H1 (cell line): ENCODE data around the gene FHAD1. TPM values are rescaled to one million over a fixed set of nuclear protein-coding genes. Genes with fewer than 3 reads are reported as not detected.
"Not testable (repeated sequence)": the region's sequence is repeated elsewhere in the genome, so short reads cannot be mapped to it uniquely, and the experiment has no call there.

Experiments used
- CTCF ChIA-PET: fragments of 300-600 bp; sonication (Branson Sonifier 250); formaldehyde crosslinking; loops from one replicate; lab custom pipeline; 2021; ENCODE audit not compliant: partially characterized antibody; lab: Charles Lee
- POLR2A ChIA-PET: fragments of 300-600 bp; sonication (Branson Sonifier 250); formaldehyde crosslinking; loops from one replicate; lab custom pipeline; 2021; ENCODE audit warnings: inconsistent platforms; ENCODE audit not compliant: partially characterized antibody; lab: Charles Lee
- DNase-seq, 2 experiments: peaks; one replicate each; pipeline versions ENCODE4 v3.0.0 to v3.0.0-alpha.2; 2010 to 2022; ENCODE audit warnings: low spot score in 2 of 2, low read depth in 1 of 2, mixed read lengths in 1 of 2
- FAIRE-seq: peaks from 2 replicates; lab custom pipeline; 2011; peaks lifted over from hg19 to GRCh38; lab: Jason Lieb, UNC
- H2AFZ ChIP-seq: 2 replicates; pipeline ENCODE4 v1.8.1; 2012; ENCODE audit warnings: low read length, inconsistent platforms
- H2AK5ac ChIP-seq: 2 replicates; pipeline ENCODE4 v1.6.1; 2013; ENCODE audit warnings: low read depth, low read length
- H2BK120ac ChIP-seq: replicated peaks from 2 replicates; pipeline ENCODE3; 2013; ENCODE audit warnings: low read depth, low read length, inconsistent platforms
- H2BK12ac ChIP-seq: 2 replicates; pipeline ENCODE4 v1.6.1; 2013; ENCODE audit warnings: low read depth, low read length
- H2BK15ac ChIP-seq: 2 replicates; pipeline ENCODE4 v1.6.1; 2013; ENCODE audit warnings: low read length
- H2BK20ac ChIP-seq: 2 replicates; pipeline ENCODE4 v1.6.1; 2013; ENCODE audit warnings: low read length
- H2BK5ac ChIP-seq: 2 replicates; pipeline ENCODE4 v1.6.1; 2013; ENCODE audit warnings: low read depth, low read length
- H3K14ac ChIP-seq: 2 replicates; pipeline ENCODE4 v1.6.1; 2013; ENCODE audit warnings: inconsistent platforms; ENCODE audit not compliant: insufficient read length
- H3K18ac ChIP-seq: 2 replicates; pipeline ENCODE4 v1.6.1; 2013; ENCODE audit warnings: low read length; ENCODE audit errors: extremely low read depth
- H3K23ac ChIP-seq: 2 replicates; pipeline ENCODE4 v1.6.1; 2013; ENCODE audit warnings: inconsistent platforms; ENCODE audit not compliant: insufficient read length
- H3K23me2 ChIP-seq: 2 replicates; pipeline ENCODE4 v1.6.1; 2013; ENCODE audit warnings: low read depth, low read length
- H3K27ac ChIP-seq: 2 replicates; pipeline ENCODE4 v1.6.1; 2011; ENCODE audit warnings: low read depth, low read length, inconsistent platforms
- H3K27me3 ChIP-seq, 4 experiments: replicated peaks in 1 of 4; 1 replicate in 1 of 4; 2 replicates in 3 of 4; pipeline versions ENCODE4 v1.6.1 to v1.8.1; 2011 to 2013; ENCODE audit warnings: low read length in 3 of 4, mild to moderate bottlenecking in 3 of 4, inconsistent platforms in 2 of 4, mixed read lengths in 2 of 4, moderate library complexity in 1 of 4; ENCODE audit not compliant: control insufficient read depth in 3 of 4, insufficient read depth in 3 of 4; ENCODE audit errors: extremely low read depth in 1 of 4
- H3K36me3 ChIP-seq, 4 experiments: 2 replicates each; pipeline versions ENCODE4 v1.6.1 to v1.8.1; 2011 to 2013; ENCODE audit warnings: mild to moderate bottlenecking in 4 of 4, low read length in 3 of 4, moderate library complexity in 2 of 4, control low read depth in 1 of 4, inconsistent platforms in 1 of 4; ENCODE audit not compliant: insufficient read depth in 4 of 4, control insufficient read depth in 2 of 4
- H3K4ac ChIP-seq: replicated peaks from 2 replicates; pipeline ENCODE3; 2013; ENCODE audit warnings: low read length, low read depth, mixed read lengths, inconsistent platforms; ENCODE audit not compliant: insufficient read length
- H3K4me1 ChIP-seq, 4 experiments: replicated peaks in 1 of 4; 1 replicate in 1 of 4; 2 replicates in 3 of 4; pipeline versions ENCODE4 v1.6.1 to v1.8.1; 2011 to 2013; ENCODE audit warnings: low read length in 3 of 4, inconsistent platforms in 2 of 4, mixed read lengths in 1 of 4; ENCODE audit not compliant: insufficient read depth in 4 of 4, control insufficient read depth in 3 of 4
- H3K4me2 ChIP-seq, 2 experiments: 2 replicates each; pipeline versions ENCODE4 v1.6.1 to v1.8.1; 2011 to 2013; ENCODE audit warnings: low read depth in 2 of 2, low read length in 2 of 2, control low read depth in 1 of 2, inconsistent platforms in 1 of 2, mild to moderate bottlenecking in 1 of 2; ENCODE audit not compliant: insufficient read depth in 1 of 2
- H3K4me3 ChIP-seq, 4 experiments: fragments of 200-600, 300-600 bp in 1 of 4; sonication (generic), shearing (Covaris generic), sonication (Bioruptor Twin) in 1 of 4; 2 replicates each; pipeline versions ENCODE4 v1.5.1 to v1.8.1; 2011 to 2016; ENCODE audit warnings: low read length in 4 of 4, low read depth in 3 of 4, control low read depth in 2 of 4, inconsistent platforms in 2 of 4, mild to moderate bottlenecking in 2 of 4, mixed read lengths in 1 of 4, moderate library complexity in 1 of 4; ENCODE audit not compliant: insufficient read depth in 2 of 4; ENCODE audit errors: extremely low read depth in 1 of 4
- H3K56ac ChIP-seq: replicated peaks from 2 replicates; pipeline ENCODE3; 2013; ENCODE audit warnings: low read depth, mild to moderate bottlenecking, mixed read lengths, low read length, inconsistent platforms; ENCODE audit not compliant: insufficient read length
- H3K79me1 ChIP-seq: 2 replicates; pipeline ENCODE4 v1.6.1; 2013; ENCODE audit warnings: low read depth, low read length, control low read depth
- H3K79me2 ChIP-seq, 2 experiments: 2 replicates each; pipeline versions ENCODE4 v1.6.1 to v1.8.1; 2012 to 2013; ENCODE audit warnings: low read length in 2 of 2, mild to moderate bottlenecking in 2 of 2, inconsistent platforms in 1 of 2; ENCODE audit not compliant: insufficient read depth in 2 of 2, control insufficient read depth in 1 of 2
- H3K9ac ChIP-seq, 4 experiments: replicated peaks in 1 of 4; 1 replicate in 1 of 4; 2 replicates in 3 of 4; pipeline versions ENCODE4 v1.6.1 to v1.8.1; 2011 to 2013; ENCODE audit warnings: low read depth in 3 of 4, low read length in 3 of 4, control low read depth in 2 of 4, mild to moderate bottlenecking in 2 of 4, moderate library complexity in 2 of 4, inconsistent platforms in 1 of 4; ENCODE audit errors: extremely low read depth in 1 of 4
- H3K9me3 ChIP-seq, 2 experiments: 2 replicates each; pipeline versions ENCODE4 v1.6.1 to v1.8.1; 2012 to 2013; ENCODE audit warnings: mild to moderate bottlenecking in 2 of 2, moderate library complexity in 2 of 2, control low read depth in 1 of 2, inconsistent platforms in 1 of 2, low read depth in 1 of 2, low read length in 1 of 2, mixed read lengths in 1 of 2; ENCODE audit not compliant: insufficient read depth in 2 of 2
- H4K20me1 ChIP-seq, 2 experiments: replicated peaks in 1 of 2; 2 replicates each; pipeline versions ENCODE3 to v1.8.1; 2011 to 2013; ENCODE audit warnings: inconsistent platforms in 2 of 2, low read length in 2 of 2, mild to moderate bottlenecking in 1 of 2; ENCODE audit not compliant: insufficient read depth in 2 of 2, control insufficient read depth in 1 of 2
- H4K5ac ChIP-seq: 2 replicates; pipeline ENCODE4 v1.6.1; 2013; ENCODE audit warnings: low read length, low read depth, mixed read lengths, inconsistent platforms; ENCODE audit not compliant: insufficient read length
- H4K8ac ChIP-seq: 2 replicates; pipeline ENCODE4 v1.8.0; 2013; ENCODE audit warnings: mild to moderate bottlenecking, moderate library complexity, low read length, inconsistent platforms; ENCODE audit not compliant: insufficient read depth; ENCODE audit errors: extremely low read depth
- H4K91ac ChIP-seq: replicated peaks from 2 replicates; pipeline ENCODE3; 2013; ENCODE audit warnings: low read length, mixed read lengths, inconsistent platforms; ENCODE audit not compliant: insufficient read length
- WGBS, 2 experiments: shearing (Covaris generic) in 1 of 2; methylation state at CpG; one replicate each; pipeline versions ENCODE4 v1.1.6 to v1.1.7; 2013 to 2015; ENCODE audit warnings: low lambda C conversion rate in 2 of 2, mixed read lengths in 2 of 2, inconsistent platforms in 1 of 2, low coverage in 1 of 2, missing lambda C conversion rate in 1 of 2; ENCODE audit not compliant: insufficient replicate concordance in 2 of 2, insufficient coverage in 1 of 2, insufficient read length in 1 of 2; ENCODE audit errors: extremely low coverage in 1 of 2, missing lambda C conversion rate in 1 of 2; 5-methylcytosine and 5-hydroxymethylcytosine counted together
- polyA plus RNA-seq, 7 experiments: library from polyadenylated mRNA; depleted of rRNA in 3 of 7; stranded (reverse) in 5 of 7; unstranded in 2 of 7; fragments of >200 nt in 5 of 7; fragments of 200-250 nt in 2 of 7; gene quantifications; 1 replicate in 5 of 7; 2 replicates in 1 of 7; 4 replicates in 1 of 7; pipeline versions ENCODE4 v1.2.1 to v1.2.3, GENCODE V29; 2011 to 2013; ENCODE audit warnings: missing spikeins in 2 of 7, mixed read lengths in 2 of 7
- total RNA-seq: library from RNA; stranded (reverse); fragmentation: NEBNext Ultra II Directional; extraction: Animal tissue kit (Norgen Biotek cat#: 25700); gene quantifications from 2 replicates; pipeline ENCODE4 v1.2.1, GENCODE V29; 2021

Gene FHAD1
- total and polyA plus RNA-seq, 2 of the 8 experiments (the other 6 are each of a cell fraction or from before 2014, with no cell fraction given) = 0.39 to 0.69 TPM

GRCh38 chr1:15306352-15306751 is 59.3 kb downstream of the FHAD1 start:
- POLR2A ChIA-PET, H3K4ac ChIP-seq, H3K27me3 ChIP-seq, H2BK15ac ChIP-seq, H2BK120ac ChIP-seq, H3K23ac ChIP-seq, H2BK20ac ChIP-seq, FAIRE-seq, H3K9me3 ChIP-seq, H4K91ac ChIP-seq, H3K4me3 ChIP-seq, H3K79me1 ChIP-seq, H2BK5ac ChIP-seq, H3K79me2 ChIP-seq, H3K4me1 ChIP-seq, H3K56ac ChIP-seq, H4K5ac ChIP-seq, H2BK12ac ChIP-seq, H2AFZ ChIP-seq, H3K27ac ChIP-seq, H3K4me2 ChIP-seq, H2AK5ac ChIP-seq, DNase-seq, H4K20me1 ChIP-seq, H3K14ac ChIP-seq, H3K23me2 ChIP-seq, H3K18ac ChIP-seq, H4K8ac ChIP-seq, H3K9ac ChIP-seq, H3K36me3 ChIP-seq: not testable (repeated sequence)
- CTCF ChIA-PET = interaction anchor here (0.7 to 3.1 kb wide), 4 partner anchors 122 to 198 kb away, joined by 4 to 26 read pairs (median 5); no protein-coding TSS in a partner anchor
- 73% methylated on average over 1 of the region's 1 CpG; no CpG with 5 or more reads in 1 of the 2 experiments for WGBS, 2 experiments
